Body of pancreas (tissue), 4 donors: ENCODE data around the gene RFTN1. TPM values are rescaled to one million over a fixed set of nuclear protein-coding genes. Genes with fewer than 3 reads are reported as not detected.

ENCODE experiments used
- ATAC-seq: fragments of 150-250 bp; one replicate; pipeline ENCODE4 v1.9.1; 2016
- DNase-seq, 4 donors: peaks; one replicate each; pipeline ENCODE4 v3.0.0-alpha.2; 2019
- H3K27ac ChIP-seq, 4 donors: fragments of 200-600 bp; sonication (generic); 1 replicate in 3 of 4; 2 replicates in 1 of 4; pipeline versions ENCODE4 v1.5.1 to v1.6.1; 2016 to 2019; ENCODE audit warnings: mild to moderate bottlenecking in 1 of 4, mixed read lengths in 1 of 4, moderate library complexity in 1 of 4
- H3K27me3 ChIP-seq, 2 donors: fragments of 200-600 bp; sonication (generic); one replicate each; pipeline ENCODE4 v1.6.0; 2016; ENCODE audit warnings: mild to moderate bottlenecking in 1 of 2
- H3K36me3 ChIP-seq, 2 donors: fragments of 200-600 bp; sonication (generic); replicated peaks in 1 of 2; 2 replicates each; pipeline ENCODE4 v1.5.1; 2016; ENCODE audit warnings: low read depth in 2 of 2; ENCODE audit not compliant: insufficient read depth in 1 of 2
- H3K4me1 ChIP-seq: fragments of 200-600 bp; sonication (generic); one replicate; pipeline ENCODE4 v1.6.0; 2016
- H3K4me3 ChIP-seq, 2 donors: fragments of 200-600 bp; sonication (generic); 1 replicate in 1 of 2; 2 replicates in 1 of 2; pipeline ENCODE4 v1.5.1; 2016 to 2019
- H3K9me3 ChIP-seq, 3 donors: fragments of 200-600 bp; sonication (generic); 1 replicate in 2 of 3; 2 replicates in 1 of 3; pipeline ENCODE4 v1.5.1; 2016
- POLR2A ChIP-seq, 3 donors: fragments of 450-650 bp; IDR thresholded peaks; one replicate each; pipeline ENCODE4 v1.6.1; 2016; ENCODE audit warnings: antibody characterized with exemption in 3 of 3, mild to moderate bottlenecking in 2 of 3
- WGBS, 2 donors: methylation state at CpG; one replicate each; pipeline ENCODE4 v1.1.5; 2017; 5-methylcytosine and 5-hydroxymethylcytosine counted together
- intact Hi-C: fragments of 100-400 bp; cut with DNase I; formaldehyde crosslinking; loops from one replicate; pipeline ENCODE4 v1.15.1; 2023
- total RNA-seq, 2 donors: library from RNA; depleted of rRNA; stranded (reverse); fragments of >200 nt; gene quantifications; one replicate each; pipeline ENCODE4 v1.1.0, GENCODE V29; 2016
- TF ChIP-seq, protein P1 (sequence below), 7 experiments: fragments of 450-650 bp in 4 of 7; fragments of 200-600 bp in 3 of 7; sonication (generic) in 3 of 7; IDR thresholded peaks; one replicate each; pipeline ENCODE4 v1.5.1; 2016 to 2019; ENCODE audit warnings: antibody characterized with exemption in 7 of 7

The RFTN1 gene
- total RNA-seq, 2 donors from 2014 or later: 6.5 to 28.0 TPM

DNA sequence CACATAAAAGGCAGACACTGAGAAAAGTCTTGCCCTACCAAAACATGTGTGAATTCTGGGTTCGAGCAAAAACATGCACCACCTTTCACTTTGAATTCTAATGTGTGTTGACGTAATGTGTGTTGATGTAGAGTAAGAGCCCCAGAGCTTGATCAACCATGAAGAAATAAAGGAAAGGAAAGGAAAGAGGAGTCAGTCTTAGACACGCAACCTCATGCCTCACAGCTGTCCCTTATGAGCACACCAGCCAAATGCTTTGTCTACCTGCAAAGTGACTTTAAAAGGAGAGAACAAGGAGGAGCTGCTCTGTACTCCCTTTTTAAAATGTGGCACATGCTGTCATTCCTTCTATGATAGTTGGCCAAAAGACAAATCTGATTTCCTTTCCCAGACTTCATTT lies 80.8 kb downstream of the RFTN1 start:
- intact Hi-C loops: no loop called here
- 68 to 72% methylated on average over 3 of the region's 3 CpGs for WGBS, 2 donors
- no peaks in the 10 kb centered on the region for H3K36me3 ChIP-seq
- H3K4me3 ChIP-seq: no peak overlapping the region
- DNase-seq: no peak
- TF ChIP-seq, protein P1, sequence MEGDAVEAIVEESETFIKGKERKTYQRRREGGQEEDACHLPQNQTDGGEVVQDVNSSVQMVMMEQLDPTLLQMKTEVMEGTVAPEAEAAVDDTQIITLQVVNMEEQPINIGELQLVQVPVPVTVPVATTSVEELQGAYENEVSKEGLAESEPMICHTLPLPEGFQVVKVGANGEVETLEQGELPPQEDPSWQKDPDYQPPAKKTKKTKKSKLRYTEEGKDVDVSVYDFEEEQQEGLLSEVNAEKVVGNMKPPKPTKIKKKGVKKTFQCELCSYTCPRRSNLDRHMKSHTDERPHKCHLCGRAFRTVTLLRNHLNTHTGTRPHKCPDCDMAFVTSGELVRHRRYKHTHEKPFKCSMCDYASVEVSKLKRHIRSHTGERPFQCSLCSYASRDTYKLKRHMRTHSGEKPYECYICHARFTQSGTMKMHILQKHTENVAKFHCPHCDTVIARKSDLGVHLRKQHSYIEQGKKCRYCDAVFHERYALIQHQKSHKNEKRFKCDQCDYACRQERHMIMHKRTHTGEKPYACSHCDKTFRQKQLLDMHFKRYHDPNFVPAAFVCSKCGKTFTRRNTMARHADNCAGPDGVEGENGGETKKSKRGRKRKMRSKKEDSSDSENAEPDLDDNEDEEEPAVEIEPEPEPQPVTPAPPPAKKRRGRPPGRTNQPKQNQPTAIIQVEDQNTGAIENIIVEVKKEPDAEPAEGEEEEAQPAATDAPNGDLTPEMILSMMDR (IDR thresholded peaks at IDR 0.05): no peak
- TF ChIP-seq POLR2A (IDR thresholded peaks at IDR 0.05): no peak
- H3K4me1 ChIP-seq: no peaks in the 10 kb centered on the region
- no peaks in the 10 kb centered on the region for H3K9me3 ChIP-seq
- ATAC-seq: no peak
- no peaks in the 10 kb centered on the region for H3K27me3 ChIP-seq
- no peak overlapping the region for H3K27ac ChIP-seq

DNA sequence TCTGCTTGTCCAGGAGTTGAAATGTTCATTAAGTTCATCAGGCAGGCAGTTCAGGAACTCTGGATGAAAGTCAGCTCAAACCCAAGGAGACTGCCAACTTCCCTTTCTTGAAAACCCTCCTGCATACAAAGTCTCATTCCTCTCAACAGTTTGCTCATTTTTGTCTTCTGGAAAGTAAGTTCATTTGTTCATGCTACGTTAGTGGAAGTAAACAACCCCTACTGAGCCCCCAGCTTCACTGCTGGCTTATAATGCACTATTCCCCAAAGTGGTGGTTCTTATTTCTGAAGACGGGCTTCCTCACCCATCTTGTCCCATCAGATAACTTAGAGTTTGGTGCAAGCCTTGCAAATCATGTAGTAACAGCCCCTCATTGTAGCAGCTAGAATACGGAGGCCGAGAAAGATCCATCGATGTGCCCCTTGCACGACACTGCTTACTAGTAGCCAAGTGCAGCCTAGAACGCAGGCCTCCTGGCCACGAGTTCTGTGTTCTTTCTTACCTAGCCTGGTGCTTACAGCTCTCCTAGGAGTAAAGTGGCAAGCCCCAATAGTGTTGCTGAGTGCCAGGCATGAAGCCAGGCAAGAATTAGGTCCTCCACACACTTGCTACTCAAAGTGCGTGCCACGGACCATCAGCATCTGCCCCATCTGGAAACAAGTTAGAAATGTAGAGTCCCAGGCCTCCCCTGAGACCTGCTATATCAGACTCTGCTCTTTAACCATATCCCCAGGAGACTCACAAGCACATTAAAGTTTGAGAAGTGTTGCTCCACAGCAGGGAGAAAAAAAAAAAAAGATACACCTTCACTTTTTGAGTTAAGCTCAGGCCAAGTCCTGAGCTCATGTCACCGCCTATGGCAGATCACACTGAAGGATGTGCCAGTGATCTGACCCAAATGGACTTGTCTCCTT lies 82.5 kb downstream of the RFTN1 start:
- Histone ChIP-seq H3K27me3 (no peaks in the 10 kb centered on the region), H3K36me3 (no peaks in the 10 kb centered on the region), H3K27ac (no peak overlapping the region), H3K4me1 (no peaks in the 10 kb centered on the region), H3K9me3 (no peaks in the 10 kb centered on the region), H3K4me3 (no peak overlapping the region)
- TF ChIP-seq, protein P1 (IDR thresholded peaks at IDR 0.05): no peak
- no peak for TF ChIP-seq POLR2A (IDR thresholded peaks at IDR 0.05)
- ATAC-seq (no peak), DNase-seq (no peak)
- intact Hi-C loops: no loop called here
- WGBS, 2 donors: 77 to 88% methylated on average over 11 of the region's 11 CpGs

DNA sequence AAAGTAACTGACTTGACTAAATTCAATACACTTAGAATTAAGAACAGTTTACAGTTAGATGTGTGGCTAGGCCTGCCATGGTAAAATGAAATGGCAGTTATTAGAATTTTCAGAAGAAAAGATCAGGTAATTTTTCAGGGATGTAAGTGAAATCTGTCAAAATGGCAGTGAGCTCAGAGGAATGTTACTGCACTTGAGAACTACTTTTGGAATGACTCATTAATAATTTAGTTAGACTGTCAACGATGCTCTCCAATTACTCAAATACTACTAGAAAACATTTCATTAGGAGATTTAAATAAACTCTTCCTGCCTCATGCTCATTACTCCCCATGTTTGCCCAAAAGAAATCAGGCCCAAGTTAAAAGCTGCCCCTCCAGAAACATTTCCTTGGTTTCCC lies 84.4 kb downstream of the RFTN1 start:
- WGBS, 2 donors: 35 to 42% methylated on average over 1 of the region's 1 CpG
- Histone ChIP-seq H3K9me3 (no peaks in the 10 kb centered on the region), H3K27me3 (no peaks in the 10 kb centered on the region), H3K4me1 (no peaks in the 10 kb centered on the region), H3K27ac (no peak overlapping the region), H3K4me3 (no peak overlapping the region), H3K36me3 (no peaks in the 10 kb centered on the region)
- intact Hi-C loops: no loop called here
- TF ChIP-seq, protein P1 (IDR thresholded peaks at IDR 0.05): no peak
- no peak for TF ChIP-seq POLR2A (IDR thresholded peaks at IDR 0.05)
- no peak for ATAC-seq
- DNase-seq: no peak

DNA sequence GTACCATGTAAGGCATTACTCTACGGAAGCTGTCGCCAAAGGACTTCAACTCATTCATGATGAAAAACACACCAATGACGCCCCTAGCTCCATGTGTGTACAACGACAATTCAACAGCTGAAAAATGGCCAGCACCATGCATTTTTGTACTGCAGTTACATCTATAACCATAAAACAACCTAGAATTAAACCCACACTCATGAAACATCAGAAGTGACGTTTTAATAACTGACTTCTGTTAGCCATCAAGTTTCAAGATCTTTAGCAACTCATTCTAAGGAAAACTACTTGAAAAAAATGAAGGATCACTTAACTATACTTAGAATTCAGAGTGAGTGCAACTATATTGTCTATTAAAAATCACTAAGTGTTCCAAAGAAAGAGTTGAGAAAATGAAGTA lies 84.9 kb downstream of the RFTN1 start:
- H3K36me3 ChIP-seq: no peaks in the 10 kb centered on the region
- no peak overlapping the region for H3K27ac ChIP-seq
- H3K9me3 ChIP-seq: no peaks in the 10 kb centered on the region
- DNase-seq (no peak), ATAC-seq (no peak)
- no peak overlapping the region for H3K4me3 ChIP-seq
- TF ChIP-seq, protein P1 (IDR thresholded peaks at IDR 0.05): no peak
- no peak for TF ChIP-seq POLR2A (IDR thresholded peaks at IDR 0.05)
- 69 to 74% methylated on average over 5 of the region's 5 CpGs for WGBS, 2 donors
- no peaks in the 10 kb centered on the region for H3K4me1 ChIP-seq
- no peaks in the 10 kb centered on the region for H3K27me3 ChIP-seq
- intact Hi-C loops: no loop called here
